Keratinocyte (primary cell): ENCODE measurements around the gene DOCK3. TPM values are rescaled to one million over a fixed set of nuclear protein-coding genes. Genes with fewer than 3 reads are reported as not detected.
"Not testable (repeated sequence)": the region's sequence is repeated elsewhere in the genome, so short reads cannot be mapped to it uniquely, and the experiment has no call there.

Source experiments
- DNase-seq: peaks from one replicate; pipeline ENCODE4 v3.0.0-alpha.2; 2011; ENCODE audit warnings: low read depth, missing footprints, low spot score
- FAIRE-seq: peaks from 2 replicates; lab custom pipeline; 2011; peaks lifted over from hg19 to GRCh38; lab: Jason Lieb, UNC
- H2AFZ ChIP-seq: 2 replicates; pipeline ENCODE4 v1.6.0; 2012; ENCODE audit warnings: low read length, control low read depth, inconsistent platforms; ENCODE audit not compliant: control insufficient read depth
- H3K27ac ChIP-seq: 2 replicates; pipeline ENCODE4 v1.5.1; 2011; ENCODE audit warnings: low read length; ENCODE audit not compliant: control insufficient read depth, insufficient read depth
- H3K27me3 ChIP-seq: 3 replicates; pipeline ENCODE4 v1.6.0; 2011; ENCODE audit warnings: low read length; ENCODE audit not compliant: control insufficient read depth, insufficient read depth; ENCODE audit errors: extremely low read depth
- H3K36me3 ChIP-seq, 2 experiments: 2 replicates in 1 of 2; 3 replicates in 1 of 2; pipeline ENCODE4 v1.5.1; 2011; ENCODE audit warnings: low read length in 2 of 2, mild to moderate bottlenecking in 1 of 2; ENCODE audit not compliant: control insufficient read depth in 2 of 2, insufficient read depth in 2 of 2; ENCODE audit errors: extremely low read depth in 1 of 2
- H3K4me1 ChIP-seq: 3 replicates; pipeline ENCODE4 v1.5.1; 2011; ENCODE audit warnings: low read length; ENCODE audit not compliant: control insufficient read depth, insufficient read depth; ENCODE audit errors: extremely low read depth
- H3K4me2 ChIP-seq: 3 replicates; pipeline ENCODE4 v1.6.0; 2011; ENCODE audit warnings: low read depth, low read length; ENCODE audit not compliant: control insufficient read depth, insufficient read depth; ENCODE audit errors: extremely low read depth
- H3K4me3 ChIP-seq, 3 experiments: fragments of 200-600 bp in 1 of 3; sonication (generic) in 1 of 3; 2 replicates in 2 of 3; 3 replicates in 1 of 3; pipeline ENCODE4 v1.5.1; 2011 to 2016; ENCODE audit warnings: low read length in 3 of 3, mild to moderate bottlenecking in 3 of 3, control low read depth in 2 of 3, inconsistent platforms in 1 of 3, low read depth in 1 of 3, mixed read lengths in 1 of 3, mixed run types in 1 of 3, moderate library complexity in 1 of 3; ENCODE audit not compliant: control insufficient read depth in 2 of 3, insufficient read depth in 2 of 3; ENCODE audit errors: extremely low read depth in 1 of 3
- H3K79me2 ChIP-seq: 2 replicates; pipeline ENCODE4 v1.6.0; 2012; ENCODE audit warnings: low read length; ENCODE audit not compliant: control insufficient read depth, insufficient read depth
- H3K9ac ChIP-seq: 3 replicates; pipeline ENCODE4 v1.6.0; 2011; ENCODE audit warnings: low read length; ENCODE audit not compliant: control insufficient read depth, insufficient read depth; ENCODE audit errors: extremely low read depth
- H3K9me1 ChIP-seq: 3 replicates; pipeline ENCODE4 v1.6.0; 2011; ENCODE audit warnings: low read length; ENCODE audit not compliant: control insufficient read depth, insufficient read depth; ENCODE audit errors: extremely low read depth
- H3K9me3 ChIP-seq: 2 replicates; pipeline ENCODE4 v1.5.1; 2012; ENCODE audit warnings: low read depth, low read length; ENCODE audit not compliant: control insufficient read depth
- H4K20me1 ChIP-seq: 3 replicates; pipeline ENCODE4 v1.6.0; 2011; ENCODE audit warnings: low read length; ENCODE audit not compliant: control insufficient read depth, insufficient read depth; ENCODE audit errors: extremely low read depth
- CTCF ChIP-seq, 3 experiments: IDR thresholded peaks in 1 of 3; conservative IDR thresholded peaks in 1 of 3; optimal IDR thresholded peaks in 1 of 3; 2 replicates in 2 of 3; 3 replicates in 1 of 3; pipeline versions ENCODE3 to v1.5.1; 2011; ENCODE audit warnings: low read length in 3 of 3, mild to moderate bottlenecking in 3 of 3, moderate library complexity in 2 of 3, control low read depth in 1 of 3, inconsistent platforms in 1 of 3; ENCODE audit not compliant: insufficient read depth in 2 of 3; ENCODE audit errors: extremely low read depth in 1 of 3
- EZH2 ChIP-seq: IDR thresholded peaks from one replicate; pipeline ENCODE4 v1.6.1; 2012; ENCODE audit warnings: inconsistent platforms, mild to moderate bottlenecking, low read length, moderate library complexity
- dilution Hi-C: fragments of 300-500 bp; cut with MboI; formaldehyde crosslinking; loops from one replicate; pipeline ENCODE4 v1.7.0; 2020; ENCODE audit warnings: low sequenced_read_pairs; ENCODE audit not compliant: extremely low pct_ligation_motif_present
- polyA plus RNA-seq, 5 experiments: library from polyadenylated mRNA; depleted of rRNA in 3 of 5; stranded (reverse) in 3 of 5; stranded (forward) in 1 of 5; unstranded in 1 of 5; fragments of >200 nt; gene quantifications; 1 replicate in 1 of 5; 2 replicates in 3 of 5; 3 replicates in 1 of 5; pipeline versions ENCODE4 v1.2.1 to v1.2.3, GENCODE V29; 2011 to 2012; ENCODE audit warnings: missing spikeins in 2 of 5, low read depth in 1 of 5, low replicate concordance in 1 of 5

The DOCK3 gene
- polyA plus RNA-seq, 1 donor (not counting 4 experiments of a cell fraction or from before 2014, with no cell fraction given) = 0.10 TPM

GRCh38 chr3:51362476-51362875, 687.7 kb downstream of the DOCK3 start:
- FAIRE-seq (no peak), DNase-seq (no peak)
- no peak overlapping the region for H3K4me3 ChIP-seq
- dilution Hi-C loops = loop anchor here (25.0 kb wide), 1 partner anchor 250 kb away; no protein-coding TSS in a partner anchor
- H3K79me2 ChIP-seq = no peaks in the 10 kb centered on the region
- TF ChIP-seq CTCF (optimal IDR thresholded peaks at IDR 0.05 in 1 of 3, IDR thresholded peaks at IDR 0.05 in 1 of 3, conservative IDR thresholded peaks at IDR 0.05 in 1 of 3; ENCODE audit: extremely low read depth in 1 of 3, insufficient read depth in 2 of 3, low read length in 3 of 3) (no peak), EZH2 (no peak)
- H3K9me3 ChIP-seq = no peaks in the 10 kb centered on the region
- no peaks in the 10 kb centered on the region for H3K36me3 ChIP-seq
- H3K4me2 ChIP-seq = no peak overlapping the region
- no peak overlapping the region for H3K9ac ChIP-seq
- no peaks in the 10 kb centered on the region for H3K27me3 ChIP-seq
- no peaks in the 10 kb centered on the region for H4K20me1 ChIP-seq
- no peaks in the 10 kb centered on the region for H3K9me1 ChIP-seq
- H3K4me1 ChIP-seq = no peaks in the 10 kb centered on the region
- no peak overlapping the region for H3K27ac ChIP-seq
- no peak overlapping the region for H2AFZ ChIP-seq

DNA sequence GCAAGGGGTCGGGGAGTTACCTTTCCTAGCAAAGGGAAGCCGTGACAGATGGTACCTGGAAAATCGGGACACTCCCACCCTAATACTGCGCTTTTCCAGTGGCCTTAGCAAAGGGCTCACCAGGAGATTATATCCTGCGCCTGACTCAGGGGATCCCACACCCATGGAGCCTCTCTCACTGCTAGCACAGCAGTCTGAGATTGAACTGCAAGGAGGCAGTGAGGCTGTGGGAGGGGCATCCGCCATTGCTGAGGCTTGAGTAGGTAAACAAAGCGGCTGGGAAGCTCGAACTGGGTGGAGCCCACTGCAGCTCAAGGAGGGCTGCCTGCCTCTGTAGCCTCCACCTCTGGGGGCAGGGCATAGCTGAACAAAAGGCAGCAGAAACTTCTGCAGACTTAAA, 693.5 kb downstream of the DOCK3 start:
- H3K9ac ChIP-seq, FAIRE-seq: not testable (repeated sequence)

GRCh38 chr3:51371943-51372557, 697.3 kb downstream of the DOCK3 start:
- no peaks in the 10 kb centered on the region for H3K79me2 ChIP-seq
- dilution Hi-C loops = loop anchor here (25.0 kb wide), 1 partner anchor 260 kb away; no protein-coding TSS in a partner anchor
- H3K4me3 ChIP-seq = no peak overlapping the region
- no peak overlapping the region for H3K4me2 ChIP-seq
- H3K36me3 ChIP-seq = no peaks in the 10 kb centered on the region
- TF ChIP-seq CTCF (optimal IDR thresholded peaks at IDR 0.05 in 1 of 3, IDR thresholded peaks at IDR 0.05 in 1 of 3, conservative IDR thresholded peaks at IDR 0.05 in 1 of 3; ENCODE audit: extremely low read depth in 1 of 3, insufficient read depth in 2 of 3, low read length in 3 of 3) (peak; percentile 57 to 72 (median 58)), EZH2 (no peak)
- H3K27me3 ChIP-seq = peaks cover 6% of the 10 kb centered on the region
- no peaks in the 10 kb centered on the region for H4K20me1 ChIP-seq
- no peaks in the 10 kb centered on the region for H3K4me1 ChIP-seq
- H3K9me3 ChIP-seq = peaks cover 1% of the 10 kb centered on the region
- DNase-seq (no peak), FAIRE-seq (peak; percentile 69)
- H2AFZ ChIP-seq = no peak overlapping the region
- no peak overlapping the region for H3K9ac ChIP-seq
- no peak overlapping the region for H3K27ac ChIP-seq
- H3K9me1 ChIP-seq = no peaks in the 10 kb centered on the region

More for the DNA sequence above, 693.5 kb downstream of the DOCK3 start:
- dilution Hi-C loops = loop anchor here (25.0 kb wide), 1 partner anchor 256 kb away; no protein-coding TSS in a partner anchor
- H3K27me3 ChIP-seq, H3K36me3 ChIP-seq, H3K4me3 ChIP-seq, H3K9me3 ChIP-seq, H3K9me1 ChIP-seq, H3K4me1 ChIP-seq, H3K79me2 ChIP-seq, H4K20me1 ChIP-seq, H3K27ac ChIP-seq, H2AFZ ChIP-seq, H3K4me2 ChIP-seq, DNase-seq: not testable (repeated sequence)
